ENCODE results near the gene ITPRID2.

The ITPRID2 gene

GRCh38 chr2:181882246-181883020 lies 9.1 kb upstream of the ITPRID2 start:
- no peak for DNase-seq (ENCODE audit: low read depth, low spot score)

- no peak for DNase-seq (ENCODE audit: low read depth, low spot score)
Observed at GRCh38 chr2:181884601-181885000, 6.9 kb upstream of the ITPRID2 start.

GRCh38 chr2:181885096-181885495 lies 6.4 kb upstream of the ITPRID2 start:
- DNase-seq (ENCODE audit: low read depth, low spot score) = no peak

DNA sequence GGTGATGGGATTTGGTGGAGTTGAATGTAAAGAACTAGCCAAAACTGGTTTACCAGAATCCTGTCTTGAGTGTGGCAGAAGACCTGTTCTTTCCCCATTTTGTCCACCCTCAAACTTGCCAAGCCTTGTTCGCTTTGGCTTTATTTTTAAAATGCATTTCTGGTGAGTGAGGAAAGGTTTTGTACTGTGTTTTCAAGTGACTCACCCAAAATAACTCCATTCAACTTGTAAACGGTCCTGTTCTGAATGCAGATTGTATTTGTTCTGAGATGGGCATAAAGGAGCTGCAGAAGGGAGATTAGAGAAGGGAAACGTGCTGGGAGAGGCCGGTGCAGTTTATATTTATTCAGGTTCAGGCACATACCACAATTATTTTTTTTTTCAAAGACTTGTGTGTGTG lies 5.3 kb upstream of the ITPRID2 start:
- DNase-seq (ENCODE audit: low read depth, low spot score) = no peak

GRCh38 chr2:181887045-181887444 lies 4.5 kb upstream of the ITPRID2 start:
- no peak for DNase-seq (ENCODE audit: low read depth, low spot score)

- DNase-seq (ENCODE audit: low read depth, low spot score) = no peak
Observed at GRCh38 chr2:181889776-181890175, 1.8 kb upstream of the ITPRID2 start.

GRCh38 chr2:181890271-181890670 lies 1.3 kb upstream of the ITPRID2 start:
- DNase-seq (ENCODE audit: low read depth, low spot score) = no peak

DNA sequence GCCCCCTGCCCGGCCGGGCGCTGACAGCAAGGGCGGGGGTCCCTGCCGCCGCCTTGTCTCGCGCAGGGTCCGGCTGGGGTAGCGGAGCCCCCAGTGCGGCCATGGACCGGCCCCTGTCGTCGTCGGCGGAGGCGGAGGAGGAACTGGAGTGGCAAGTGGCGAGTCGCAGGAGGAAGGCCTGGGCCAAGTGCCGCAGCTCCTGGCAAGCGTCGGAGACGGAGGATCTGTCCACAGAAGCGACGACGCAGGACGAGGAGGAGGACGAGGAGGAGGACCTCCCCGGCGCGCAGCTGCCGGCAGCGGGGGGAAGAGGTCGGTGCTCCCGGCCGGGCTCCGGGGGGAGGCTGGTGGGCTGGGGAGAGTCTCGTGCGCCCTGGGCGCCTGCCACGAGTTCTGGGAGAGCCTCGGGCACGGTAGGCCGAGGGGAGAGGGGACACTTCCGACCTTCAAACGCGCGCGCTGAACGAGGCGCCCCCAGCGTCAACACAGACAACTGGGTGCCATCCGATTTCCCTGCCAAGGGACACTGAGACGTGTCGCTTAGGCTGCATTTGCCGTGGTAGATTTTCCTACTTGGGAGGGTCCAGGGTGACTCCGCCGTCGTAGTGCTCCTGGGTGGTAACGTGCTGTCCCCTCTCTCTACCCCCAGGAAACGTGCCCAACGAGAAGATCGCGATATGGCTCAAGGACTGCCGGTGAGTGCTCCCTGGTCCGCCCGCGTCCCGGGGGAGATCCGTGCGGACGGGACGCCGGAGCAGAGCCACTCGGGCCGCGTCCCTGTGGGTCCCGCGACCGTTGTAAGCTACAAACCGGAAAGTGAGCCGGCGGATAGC lies 652 bp downstream of the ITPRID2 start:
- peak; percentile 15 for DNase-seq (ENCODE audit: low read depth, low spot score)

DNA sequence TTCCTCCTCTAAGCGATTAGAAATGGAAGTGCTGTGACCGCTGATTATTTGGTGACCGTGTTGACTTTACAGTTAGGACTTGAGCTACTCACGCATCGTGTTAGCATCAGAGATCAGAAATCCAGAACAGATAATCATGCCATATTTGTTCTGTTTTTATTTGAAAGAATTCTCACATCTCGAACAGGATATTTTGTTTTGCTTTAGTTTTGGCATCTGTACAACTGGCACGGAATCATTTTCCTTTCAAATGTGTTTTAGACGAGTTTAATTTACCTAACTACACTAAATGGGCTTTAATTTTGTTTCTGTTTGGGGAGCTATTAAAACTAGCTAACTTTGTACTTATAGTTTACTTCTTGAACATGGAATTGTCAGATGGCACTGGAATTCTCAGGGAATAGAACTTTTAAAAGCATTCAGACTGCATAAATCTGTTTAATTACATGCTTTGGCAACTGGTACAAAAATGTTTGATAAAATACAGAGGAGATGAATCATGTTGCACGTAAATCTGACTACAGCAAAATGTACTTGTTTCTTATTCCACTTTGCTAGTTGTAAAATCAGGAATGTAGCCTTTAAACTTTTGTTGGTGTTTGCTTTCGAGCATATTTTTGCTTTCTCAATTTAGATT lies 1.4 kb downstream of the ITPRID2 start:
- no peak for DNase-seq (ENCODE audit: low read depth, low spot score)

DNA sequence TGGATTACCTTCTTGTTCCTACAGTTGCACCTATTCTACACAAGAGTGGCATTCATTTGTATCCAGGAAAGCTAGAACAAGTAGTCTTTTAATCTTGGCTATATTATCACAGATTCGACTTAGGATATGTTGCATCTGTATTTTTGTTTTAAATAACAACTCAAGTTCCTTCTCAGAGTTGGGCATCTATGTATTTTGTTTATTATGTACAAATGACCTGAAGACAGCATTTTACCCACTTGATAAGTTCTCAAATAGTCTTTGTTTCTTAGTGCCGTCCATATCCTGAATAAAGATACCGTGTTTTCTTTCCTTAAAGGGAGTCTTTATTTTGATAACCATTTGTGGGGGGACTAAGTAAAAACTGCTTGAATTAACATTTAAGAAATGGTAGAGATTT lies 2.9 kb downstream of the ITPRID2 start:
- DNase-seq (ENCODE audit: low read depth, low spot score) = no peak

DNA sequence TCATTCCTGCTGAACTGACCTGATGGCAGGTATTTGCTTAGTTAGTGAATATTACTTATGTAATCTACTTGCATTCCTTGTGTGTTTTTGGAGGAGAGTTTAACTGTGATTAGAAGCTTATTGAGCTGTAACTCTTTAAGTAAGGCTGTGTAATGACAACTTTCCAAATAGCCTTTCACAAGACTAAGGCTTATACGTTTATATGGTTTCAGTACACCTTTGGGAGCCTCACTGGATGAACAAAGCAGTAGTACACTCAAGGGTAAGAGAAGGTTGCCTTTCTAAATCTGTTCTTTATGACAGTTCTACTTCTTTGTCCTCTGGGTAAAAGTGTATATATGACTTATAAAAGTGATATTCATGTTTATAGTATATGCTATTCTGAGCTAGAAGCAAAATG lies 4.3 kb downstream of the ITPRID2 start:
- DNase-seq (ENCODE audit: low read depth, low spot score) = no peak

- DNase-seq (ENCODE audit: low read depth, low spot score) = no peak
Observed at GRCh38 chr2:181896286-181896685, 4.8 kb downstream of the ITPRID2 start.

DNA sequence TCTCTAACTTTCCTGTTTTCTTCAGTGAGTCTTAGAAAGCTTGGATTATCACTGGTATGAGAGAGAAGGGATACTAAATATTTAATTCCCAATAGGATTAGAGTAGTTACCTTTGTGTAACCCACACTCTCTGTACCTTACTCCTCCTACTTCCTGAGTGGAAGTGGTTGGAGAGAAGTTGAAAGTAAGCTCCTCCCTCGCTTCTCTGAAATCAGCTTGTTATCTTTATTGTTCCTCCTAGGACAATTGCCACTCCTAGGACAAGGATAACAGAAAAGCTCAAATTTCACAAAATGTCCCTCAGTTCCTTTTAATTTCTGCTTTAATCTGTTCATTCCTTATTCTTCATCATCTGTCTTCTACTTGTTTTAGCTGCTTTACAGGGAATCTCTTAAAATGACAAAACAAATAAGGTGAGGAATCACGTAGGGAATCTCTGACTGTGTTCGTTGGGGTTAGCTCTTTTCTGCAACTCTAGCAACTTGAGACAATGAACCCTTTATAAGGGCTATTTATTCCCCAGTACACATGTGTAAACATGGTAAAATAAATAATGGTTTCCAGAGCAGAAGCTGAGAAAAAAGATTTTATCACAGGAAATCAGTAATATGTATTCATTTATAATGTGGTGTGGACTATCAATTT lies 8.6 kb downstream of the ITPRID2 start:
- no peak for DNase-seq (ENCODE audit: low read depth, low spot score)

DNA sequence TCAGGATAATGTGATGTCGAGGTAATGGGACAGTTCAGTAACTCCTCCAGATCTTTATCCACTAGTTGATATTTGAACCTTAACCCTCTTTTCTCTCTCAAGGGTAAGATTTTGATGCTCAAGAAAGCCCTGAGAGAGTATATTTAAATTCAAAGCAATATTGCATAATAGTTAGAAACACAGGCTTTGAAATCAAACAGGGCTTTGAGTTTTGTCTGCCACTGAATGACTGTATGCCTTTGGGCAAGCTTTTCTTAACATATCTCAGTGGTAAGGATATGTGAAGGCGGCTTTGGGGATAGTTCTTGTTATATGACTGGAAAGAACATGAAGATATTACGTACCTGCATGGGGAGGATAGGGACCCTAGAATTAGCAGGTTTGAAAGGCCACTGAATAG lies 11.1 kb downstream of the ITPRID2 start:
- DNase-seq (ENCODE audit: low read depth, low spot score) = no peak

DNA sequence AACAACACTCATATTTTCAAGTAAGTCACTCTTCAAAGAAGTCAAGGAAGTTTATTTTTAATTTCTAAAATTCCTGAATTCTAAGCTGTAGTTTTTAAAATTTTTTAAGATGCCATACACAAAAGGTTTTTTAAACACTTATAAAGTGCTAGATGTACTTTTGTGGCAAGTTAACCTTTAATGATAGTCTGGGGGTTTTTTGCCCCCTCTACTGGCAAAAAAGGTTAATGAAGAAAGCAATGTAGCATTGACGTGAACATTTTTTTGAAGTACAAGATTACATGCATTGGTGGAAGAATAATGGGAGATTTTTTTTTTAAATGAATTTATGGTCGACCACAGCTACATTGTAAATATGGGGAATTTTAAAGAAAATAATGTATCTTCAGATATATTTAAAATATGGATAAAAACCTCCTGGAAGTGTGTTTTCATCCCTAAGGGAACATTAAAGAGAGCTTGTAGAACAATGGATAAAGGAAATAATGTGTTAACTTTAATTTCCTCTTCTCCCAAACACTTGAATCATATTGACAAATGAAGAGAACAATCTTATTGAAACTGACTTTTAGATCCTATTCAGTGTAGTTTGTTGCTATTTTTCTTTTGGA lies 12.6 kb downstream of the ITPRID2 start:
- no peak for DNase-seq (ENCODE audit: low read depth, low spot score)

- DNase-seq (ENCODE audit: low read depth, low spot score) = no peak
Observed at GRCh38 chr2:181907057-181907456, 15.5 kb downstream of the ITPRID2 start.

DNA sequence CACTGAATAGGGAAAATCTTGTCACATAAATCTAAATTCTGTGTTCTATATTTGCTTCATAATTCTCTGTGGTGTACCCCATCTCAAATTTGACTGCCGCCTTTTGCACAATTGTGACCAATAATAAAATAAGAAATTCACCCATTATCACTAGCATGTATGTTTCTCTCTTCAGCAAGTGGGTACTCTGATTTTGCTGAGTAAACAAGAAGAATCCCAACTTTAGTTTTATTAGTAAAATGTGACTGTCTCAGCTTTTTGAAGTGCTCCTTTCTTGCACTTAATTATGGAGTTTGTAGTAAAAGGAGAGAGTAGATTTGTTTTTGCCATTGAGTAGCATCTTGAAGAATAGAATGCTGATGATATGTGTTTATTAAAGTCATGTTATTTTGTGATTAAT lies 16.1 kb downstream of the ITPRID2 start:
- DNase-seq (ENCODE audit: low read depth, low spot score) = no peak

- DNase-seq (ENCODE audit: low read depth, low spot score) = no peak
Observed at GRCh38 chr2:181910028-181910831, 18.7 kb downstream of the ITPRID2 start.

- DNase-seq (ENCODE audit: low read depth, low spot score) = no peak
Observed at GRCh38 chr2:181911830-181912229, 20.3 kb downstream of the ITPRID2 start.

DNA sequence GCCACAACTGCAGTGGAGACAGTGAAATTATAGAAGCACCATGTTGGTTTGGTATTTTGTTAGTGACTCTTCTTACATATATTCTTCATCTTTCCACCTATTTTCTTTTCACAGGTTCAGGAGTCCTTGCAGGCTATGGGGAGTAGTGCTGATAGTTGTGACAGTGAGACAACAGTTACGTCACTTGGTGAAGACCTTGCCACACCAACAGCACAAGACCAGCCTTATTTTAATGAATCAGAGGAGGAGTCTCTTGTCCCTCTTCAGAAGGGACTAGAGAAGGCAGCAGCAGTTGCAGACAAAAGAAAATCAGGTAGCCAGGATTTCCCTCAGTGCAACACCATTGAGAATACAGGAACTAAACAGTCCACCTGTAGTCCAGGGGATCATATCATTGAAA lies 23.6 kb downstream of the ITPRID2 start:
- DNase-seq (ENCODE audit: low read depth, low spot score) = no peak
